A549 (cell line): Measurements from ENCODE around the gene SELENOO. TPM values are rescaled to one million over a fixed set of nuclear protein-coding genes. Genes with fewer than 3 reads are reported as not detected.

Experiments used
- ATAC-seq, 2 experiments: fragments of 200-7000 bp in 1 of 2; fragments of >200 bp in 1 of 2; cut with Nextera tagmentation in 1 of 2; cut with Tn5 transposase in 1 of 2; 3 replicates each; pipeline versions ENCODE4 v1.8.0 to v1.9.1; 2018 to 2020; ENCODE audit warnings: mild to moderate bottlenecking in 1 of 2, moderate library complexity in 1 of 2
- CTCF ChIA-PET: fragments of 300-600 bp; sonication (Branson Sonifier 250); formaldehyde crosslinking; extraction: SDS; loops from one replicate; lab custom pipeline; 2021; ENCODE audit warnings: antibody characterized with exemption, inconsistent platforms; lab: Yijun Ruan, JAX
- POLR2A ChIA-PET: fragments of 350-600 bp; formaldehyde crosslinking; extraction: SDS; loops from one replicate; lab custom pipeline; 2021; ENCODE audit warnings: antibody characterized with exemption, inconsistent platforms; lab: Yijun Ruan, JAX
- DNase-seq, 2 experiments: peaks; one replicate each; pipeline versions ENCODE4 v3.0.0 to v3.0.0-alpha.2; 2011 to 2016; ENCODE audit warnings: low read depth in 1 of 2, low spot score in 1 of 2
- FAIRE-seq: peaks from 2 replicates; lab custom pipeline; 2011; peaks lifted over from hg19 to GRCh38; lab: Jason Lieb, UNC
- H3K27ac ChIP-seq, 2 experiments: fragments of >200 bp; sonication (Bioruptor Twin); formaldehyde crosslinking; 3 replicates each; pipeline ENCODE4 v1.5.1; 2016 to 2017
- H3K4me1 ChIP-seq: fragments of >200 bp; sonication (Bioruptor Twin); formaldehyde crosslinking; 3 replicates; pipeline ENCODE4 v1.6.1; 2016
- H3K4me2 ChIP-seq: fragments of >200 bp; sonication (Bioruptor Twin); formaldehyde crosslinking; 3 replicates; pipeline ENCODE4 v1.6.1; 2016
- H3K4me3 ChIP-seq: fragments of >200 bp; sonication (Bioruptor Twin); formaldehyde crosslinking; 3 replicates; pipeline ENCODE4 v1.5.1; 2016
- H3K9me3 ChIP-seq: fragments of >200 bp; sonication (Bioruptor Twin); formaldehyde crosslinking; 3 replicates; pipeline ENCODE4 v1.6.1; 2016
- ATOH8 ChIP-seq: fragments of 250-450 bp; sonication (Bioruptor Pico); IDR thresholded peaks from 2 replicates; pipeline ENCODE4 v1.5.0; 2020; ENCODE audit warnings: low read depth, mild to moderate bottlenecking, moderate library complexity
- BHLHE40 ChIP-seq: IDR thresholded peaks from 2 replicates; pipeline ENCODE4 v1.6.1; 2012; ENCODE audit warnings: low read depth, low read length, inconsistent platforms
- CBX8 ChIP-seq: fragments of 200-600 bp; sonication (generic); IDR thresholded peaks from 2 replicates; pipeline ENCODE4 v1.6.1; 2016
- CEBPB ChIP-seq, 2 experiments: fragments of >200 bp in 1 of 2; sonication (Bioruptor Twin) in 1 of 2; formaldehyde crosslinking in 1 of 2; IDR thresholded peaks; 2 replicates each; pipeline ENCODE4 v1.6.1; 2012 to 2016
- CHD2 ChIP-seq: fragments of 150-350 bp; IDR thresholded peaks from 2 replicates; pipeline ENCODE4 v1.6.1; 2014; ENCODE audit warnings: low read length; ENCODE audit not compliant: partially characterized antibody
- CHD4 ChIP-seq: fragments of 200-600 bp; sonication (generic); IDR thresholded peaks from 2 replicates; pipeline ENCODE4 v1.6.1; 2016; ENCODE audit warnings: antibody characterized with exemption, mild to moderate bottlenecking, borderline replicate concordance
- CTCF ChIP-seq: fragments of >200 bp; sonication (Bioruptor Twin); formaldehyde crosslinking; IDR thresholded peaks from 3 replicates; pipeline ENCODE4 v1.5.1; 2016
- E2F6 ChIP-seq: IDR thresholded peaks from 2 replicates; pipeline ENCODE4 v1.6.1; 2012; ENCODE audit warnings: low read depth, borderline replicate concordance
- EHMT2 ChIP-seq: fragments of 200-600 bp; sonication (generic); IDR thresholded peaks from 2 replicates; pipeline ENCODE4 v1.6.1; 2016; ENCODE audit warnings: antibody characterized with exemption, low read depth, mild to moderate bottlenecking, moderate library complexity
- EP300 ChIP-seq, 2 experiments: fragments of >200 bp; sonication (Bioruptor Twin); formaldehyde crosslinking; IDR thresholded peaks; 2 replicates in 1 of 2; 3 replicates in 1 of 2; pipeline ENCODE4 v1.6.1; 2016 to 2017
- FOSB ChIP-seq: fragments of 250-450 bp; sonication (Bioruptor Pico); IDR thresholded peaks from 2 replicates; pipeline ENCODE4 v1.5.0; 2020; ENCODE audit warnings: mild to moderate bottlenecking, moderate library complexity
- GATA3 ChIP-seq: IDR thresholded peaks from 2 replicates; pipeline ENCODE4 v1.6.1; 2012; ENCODE audit warnings: borderline replicate concordance
- HES2 ChIP-seq: fragments of >200 bp; sonication (Bioruptor Twin); formaldehyde crosslinking; IDR thresholded peaks from 2 replicates; pipeline ENCODE4 v1.6.1; 2016
- HMGXB4 ChIP-seq: fragments of 250-450 bp; sonication (Bioruptor Pico); IDR thresholded peaks from 2 replicates; pipeline ENCODE4 v1.5.0; 2021; ENCODE audit warnings: mild to moderate bottlenecking, moderate library complexity, borderline replicate concordance
- HOXA7 ChIP-seq: fragments of 250-450 bp; sonication (Bioruptor Pico); IDR thresholded peaks from 2 replicates; pipeline ENCODE4 v1.5.0; 2020; ENCODE audit warnings: mild to moderate bottlenecking, moderate library complexity
- JUNB ChIP-seq: fragments of >200 bp; sonication (Bioruptor Twin); formaldehyde crosslinking; IDR thresholded peaks from 2 replicates; pipeline ENCODE4 v1.6.1; 2016
- KDM1A ChIP-seq: fragments of 200-600 bp; sonication (generic); IDR thresholded peaks from 2 replicates; pipeline ENCODE4 v1.6.1; 2016; ENCODE audit warnings: low read depth, mild to moderate bottlenecking
- MAZ ChIP-seq: fragments of 150-350 bp; IDR thresholded peaks from 2 replicates; pipeline ENCODE4 v1.6.1; 2014; ENCODE audit warnings: antibody characterized with exemption, low read depth, low read length, borderline replicate concordance
- MYC ChIP-seq: IDR thresholded peaks from 2 replicates; pipeline ENCODE4 v1.6.1; 2012; ENCODE audit warnings: mild to moderate bottlenecking, inconsistent platforms, low read length, improper control_type of control experiment, borderline replicate concordance
- NFE2L2 ChIP-seq: fragments of 150-350 bp; conservative IDR thresholded peaks from 2 replicates; pipeline ENCODE4 v1.6.1; 2014; ENCODE audit warnings: low read length
- NPAS2 ChIP-seq: fragments of 250-450 bp; sonication (Bioruptor Pico); IDR thresholded peaks from 2 replicates; pipeline ENCODE4 v1.8.0; 2022; ENCODE audit warnings: mild to moderate bottlenecking, moderate library complexity, borderline replicate concordance
- NR3C1 ChIP-seq: fragments of >200 bp; sonication (Bioruptor Twin); formaldehyde crosslinking; IDR thresholded peaks from 3 replicates; pipeline ENCODE4 v1.6.1; 2017
- PBX3 ChIP-seq: IDR thresholded peaks from 2 replicates; pipeline ENCODE4 v1.6.1; 2012
- SREBF2 ChIP-seq: fragments of 450-650 bp; IDR thresholded peaks from 2 replicates; pipeline ENCODE4 v1.6.1; 2014; ENCODE audit warnings: mild to moderate bottlenecking, moderate library complexity
- TP53 ChIP-seq: fragments of 250-450 bp; sonication (Bioruptor Pico); IDR thresholded peaks from 2 replicates; pipeline ENCODE4 v1.5.0; 2021; ENCODE audit warnings: mild to moderate bottlenecking, moderate library complexity
- ZNF302 ChIP-seq: fragments of 250-450 bp; sonication (Bioruptor Pico); IDR thresholded peaks from 2 replicates; pipeline ENCODE4 v1.9.0; 2021; ENCODE audit warnings: inconsistent platforms, mild to moderate bottlenecking, moderate library complexity
- WGBS: methylation state at CpG from one replicate; pipeline ENCODE4 v1.1.6; 2017; ENCODE audit errors: missing lambda C conversion rate; 5-methylcytosine and 5-hydroxymethylcytosine counted together
- polyA plus RNA-seq, 4 experiments: library from polyadenylated mRNA; depleted of rRNA in 3 of 4; stranded (reverse); fragments of >200 nt; fragmentation: RNase III in 1 of 4; extraction: RNeasy Plus Mini Kit Qiagen cat#74134 plus additional on column Dnase treatment in 1 of 4; gene quantifications; 2 replicates in 3 of 4; 3 replicates in 1 of 4; pipeline ENCODE4 v1.2.3, GENCODE V29; 2011 to 2017

Gene SELENOO
- polyA plus RNA-seq, 2 of the 4 experiments (the other 2 are of a cell fraction) = 7.8 to 14.7 TPM

- Histone ChIP-seq H3K27ac (no peak overlapping the region), H3K4me3 (no peak overlapping the region), H3K9me3 (no peaks in the 10 kb centered on the region), H3K4me2 (no peak overlapping the region), H3K4me1 (peaks cover 12% of the 10 kb centered on the region; the same call in 2 of the 3 replicates)
- ChIA-PET POLR2A (interaction anchor here (0.5 kb wide), 1 partner anchor 209 kb away, joined by 3 read pairs; no protein-coding TSS in a partner anchor), CTCF (interaction anchor here (0.8 to 2.4 kb wide), 4 partner anchors 12 to 270 kb away, joined by 3 to 11 read pairs (median 4); partner anchors contain the start of gene SCO2)
- no peak for DNase-seq
- TF ChIP-seq HES2 (no peak), CHD4 (no peak), ATOH8 (no peak), NFE2L2 (no peak), FOSB (CRISPR knock-in tag) (no peak), EHMT2 (no peak), HMGXB4 (CRISPR knock-in tag) (no peak), E2F6 (no peak), ZNF302 (CRISPR knock-in tag) (no peak), CTCF (no peak), HOXA7 (no peak), KDM1A (no peak), JUNB (no peak), MYC (no peak)
- no peak for ATAC-seq
- 96% methylated on average over 10 of the region's 17 CpGs for WGBS
- FAIRE-seq = no peak
Measured at GRCh38 chr22:50255607-50256006, 54.8 kb downstream of the SELENOO start.

- DNase-seq (no peak), FAIRE-seq (no peak), ATAC-seq (no peak)
- no peaks in the 10 kb centered on the region for H3K9me3 ChIP-seq
- ChIA-PET CTCF (interaction anchor here (0.5 to 2.4 kb wide), 5 partner anchors 11 to 269 kb away, joined by 3 to 11 read pairs (median 4); partner anchors contain the start of gene SCO2), POLR2A (no interaction called here)
- H3K4me2 ChIP-seq = no peak overlapping the region
- no peak overlapping the region for H3K27ac ChIP-seq
- WGBS = no CpG with 5 or more reads among the region's 12 CpGs
- TF ChIP-seq GATA3 (no peak), NPAS2 (CRISPR knock-in tag) (no peak), PBX3 (no peak), ZNF302 (CRISPR knock-in tag) (no peak), CTCF (no peak), CHD4 (no peak), CBX8 (no peak), NR3C1 (no peak), SREBF2 (no peak), BHLHE40 (no peak), CHD2 (no peak), JUNB (no peak), TP53 (CRISPR knock-in tag) (no peak), CEBPB (IDR thresholded peaks at IDR 0.05) (no peak), EHMT2 (no peak), MAZ (no peak), EP300 (IDR thresholded peaks at IDR 0.05) (no peak), KDM1A (no peak)
- H3K4me3 ChIP-seq = no peak overlapping the region
- H3K4me1 ChIP-seq = peaks cover 10% of the 10 kb centered on the region; the same call in 2 of the 3 replicates
Measured at GRCh38 chr22:50256258-50256862, 55.5 kb downstream of the SELENOO start.
